ENCODE data around the gene AIG1.

Gene AIG1

GRCh38 chr6:143313163-143313562, 252.5 kb downstream of the AIG1 start:
- H3K27me3 ChIP-seq (ENCODE audit: insufficient read depth, low read length), result no peaks in the 10 kb centered on the region
- H3K4me3 ChIP-seq (ENCODE audit: low read depth, low read length, poor library complexity, severe bottlenecking), result no peak overlapping the region
- H4K20me1 ChIP-seq (ENCODE audit: insufficient read depth, low read length), result no peaks in the 10 kb centered on the region
- no peaks in the 10 kb centered on the region for H3K4me1 ChIP-seq (ENCODE audit: insufficient read depth, low read length, severe bottlenecking)
- TF ChIP-seq EZH2 (IDR thresholded peaks at IDR 0.05; ENCODE audit: borderline replicate concordance, low read length) (no peak), CTCF (IDR thresholded peaks at IDR 0.05; ENCODE audit: low read length) (no peak)
- no peaks in the 10 kb centered on the region for H3F3A ChIP-seq (ENCODE audit: insufficient read depth, low read length)
- H3K36me3 ChIP-seq (ENCODE audit: insufficient read depth, low read length), result no peaks in the 10 kb centered on the region
- no peak overlapping the region for H3K9ac ChIP-seq (ENCODE audit: low read length)
- no peak overlapping the region for H2AFZ ChIP-seq (ENCODE audit: low read length)
- no peak overlapping the region for H3K27ac ChIP-seq (ENCODE audit: low read depth, low read length, poor library complexity, severe bottlenecking)
- H3K4me2 ChIP-seq (ENCODE audit: low read length), result no peak overlapping the region
- no peaks in the 10 kb centered on the region for H3K79me2 ChIP-seq (ENCODE audit: insufficient read depth, low read length)
- no peaks in the 10 kb centered on the region for H3K9me3 ChIP-seq (ENCODE audit: low read length)
- H3K9me2 ChIP-seq (ENCODE audit: low read depth, low read length), result no peaks in the 10 kb centered on the region

GRCh38 chr6:143321491-143322086, 260.9 kb downstream of the AIG1 start:
- no peaks in the 10 kb centered on the region for H3K9me2 ChIP-seq (ENCODE audit: low read depth, low read length)
- no peaks in the 10 kb centered on the region for H3K79me2 ChIP-seq (ENCODE audit: insufficient read depth, low read length)
- TF ChIP-seq EZH2 (IDR thresholded peaks at IDR 0.05; ENCODE audit: borderline replicate concordance, low read length) (no peak), CTCF (IDR thresholded peaks at IDR 0.05; ENCODE audit: low read length) (no peak)

GRCh38 chr6:143322386-143322785, 261.7 kb downstream of the AIG1 start:
- no peak overlapping the region for H2AFZ ChIP-seq (ENCODE audit: low read length)
- H4K20me1 ChIP-seq (ENCODE audit: insufficient read depth, low read length), result no peaks in the 10 kb centered on the region
- H3K36me3 ChIP-seq (ENCODE audit: insufficient read depth, low read length), result no peaks in the 10 kb centered on the region
- no peak overlapping the region for H3K9ac ChIP-seq (ENCODE audit: low read length)
- no peaks in the 10 kb centered on the region for H3K4me1 ChIP-seq (ENCODE audit: insufficient read depth, low read length, severe bottlenecking)
- H3K9me3 ChIP-seq (ENCODE audit: low read length), result no peaks in the 10 kb centered on the region
- TF ChIP-seq EZH2 (IDR thresholded peaks at IDR 0.05; ENCODE audit: borderline replicate concordance, low read length) (no peak), CTCF (IDR thresholded peaks at IDR 0.05; ENCODE audit: low read length) (no peak)
- H3K79me2 ChIP-seq (ENCODE audit: insufficient read depth, low read length), result no peaks in the 10 kb centered on the region
- H3F3A ChIP-seq (ENCODE audit: insufficient read depth, low read length), result no peaks in the 10 kb centered on the region
- H3K27ac ChIP-seq (ENCODE audit: low read depth, low read length, poor library complexity, severe bottlenecking), result no peak overlapping the region
- H3K4me2 ChIP-seq (ENCODE audit: low read length), result no peak overlapping the region
- no peaks in the 10 kb centered on the region for H3K27me3 ChIP-seq (ENCODE audit: insufficient read depth, low read length)
- H3K4me3 ChIP-seq (ENCODE audit: low read depth, low read length, poor library complexity, severe bottlenecking), result no peak overlapping the region
- H3K9me2 ChIP-seq (ENCODE audit: low read depth, low read length), result no peaks in the 10 kb centered on the region

More at GRCh38 chr6:143321491-143322086, 260.9 kb downstream of the AIG1 start:
- H3F3A ChIP-seq (ENCODE audit: insufficient read depth, low read length), result no peaks in the 10 kb centered on the region
- H3K4me2 ChIP-seq (ENCODE audit: low read length), result no peak overlapping the region
- no peak overlapping the region for H3K4me3 ChIP-seq (ENCODE audit: low read depth, low read length, poor library complexity, severe bottlenecking)
- H4K20me1 ChIP-seq (ENCODE audit: insufficient read depth, low read length), result no peaks in the 10 kb centered on the region
- H3K36me3 ChIP-seq (ENCODE audit: insufficient read depth, low read length), result no peaks in the 10 kb centered on the region
- H3K4me1 ChIP-seq (ENCODE audit: insufficient read depth, low read length, severe bottlenecking), result no peaks in the 10 kb centered on the region
- H3K27me3 ChIP-seq (ENCODE audit: insufficient read depth, low read length), result no peaks in the 10 kb centered on the region
- H3K9ac ChIP-seq (ENCODE audit: low read length), result no peak overlapping the region
- no peaks in the 10 kb centered on the region for H3K9me3 ChIP-seq (ENCODE audit: low read length)
- no peak overlapping the region for H2AFZ ChIP-seq (ENCODE audit: low read length)
- H3K27ac ChIP-seq (ENCODE audit: low read depth, low read length, poor library complexity, severe bottlenecking), result no peak overlapping the region

All from OCI-LY1 (cell line).